SK-N-MC (cell line): Measurements from ENCODE around the gene KRTAP5-8.
"Not testable (repeated sequence)": the region's sequence is repeated elsewhere in the genome, so short reads cannot be mapped to it uniquely, and the experiment has no call there.

ENCODE experiments used
- EZH2 ChIP-seq: fragments of 200-600 bp; sonication (generic); IDR thresholded peaks from one replicate; pipeline ENCODE4 v1.6.1; 2017; ENCODE audit warnings: antibody characterized with exemption
- POLR2AphosphoS5 ChIP-seq: IDR thresholded peaks from 2 replicates; pipeline ENCODE4 v1.6.1; 2012; ENCODE audit warnings: mild to moderate bottlenecking, low read depth, low read length, borderline replicate concordance

DNA sequence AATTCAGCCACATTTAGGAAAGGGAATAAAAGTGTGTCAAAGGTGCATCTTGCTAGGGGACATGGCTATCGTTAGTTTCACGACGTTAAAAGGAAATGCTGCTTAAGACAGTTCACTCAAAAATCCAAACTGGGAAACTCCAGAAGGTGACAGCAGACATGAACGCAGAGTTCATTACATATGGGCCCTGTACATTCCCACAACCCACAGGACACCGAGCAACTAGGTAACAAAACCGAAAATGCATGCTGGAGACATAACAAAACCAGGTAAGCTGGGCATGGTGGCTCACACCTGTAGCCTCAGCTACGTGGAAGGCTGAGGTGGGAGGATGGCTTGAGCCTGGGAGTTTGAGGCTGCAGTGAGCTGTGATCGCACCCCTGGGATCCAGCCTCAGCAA, 29.8 kb downstream of the KRTAP5-8 start:
- TF ChIP-seq EZH2, POLR2AphosphoS5: not testable (repeated sequence)
